GM12878 (cell line): Measurements from ENCODE around the gene SFXN5. TPM values are rescaled to one million over a fixed set of nuclear protein-coding genes. Genes with fewer than 3 reads are reported as not detected.

ENCODE experiments used
- ATAC-seq: fragments of 200-7000 bp; cut with Tn5 transposase; 3 replicates; pipeline ENCODE4 v1.9.1; 2020; ENCODE audit warnings: mild to moderate bottlenecking, moderate library complexity
- BruUV-seq: library from RNA; stranded (reverse); fragments of 400-500 nt; replicated peaks from 2 replicates; lab custom pipeline; 2021; lab: Mats Ljungman, UMichigan
- CTCF ChIA-PET: fragments of 300-600 bp; sonication (Branson Sonifier 250); formaldehyde crosslinking; extraction: SDS; loops from one replicate; lab custom pipeline; 2021; ENCODE audit warnings: inconsistent platforms; lab: Yijun Ruan, JAX
- POLR2A ChIA-PET: fragments of 350-600 bp; formaldehyde crosslinking; extraction: SDS; loops from one replicate; lab custom pipeline; 2021; ENCODE audit warnings: inconsistent platforms; lab: Charles Lee
- RAD21 ChIA-PET: fragments of 300-600 bp; sonication (Branson Sonifier 250); formaldehyde crosslinking; loops from one replicate; lab custom pipeline; 2023; ENCODE audit warnings: antibody characterized with exemption; ENCODE audit not compliant: unreplicated experiment; lab: Charles Lee
- SMC1A ChIA-PET: fragments of 300-600 bp; sonication (Branson Sonifier 250); formaldehyde crosslinking; loops from one replicate; lab custom pipeline; 2023; ENCODE audit not compliant: unreplicated experiment, uncharacterized antibody; lab: Charles Lee
- DNase-seq: peaks from one replicate; pipeline ENCODE4 v3.0.0-alpha.2; 2011; ENCODE audit warnings: low read depth, low spot score
- FAIRE-seq: peaks from 3 replicates; lab custom pipeline; 2011; peaks lifted over from hg19 to GRCh38; lab: Jason Lieb, UNC
- H2AFZ ChIP-seq: 2 replicates; pipeline ENCODE4 v1.6.0; 2011; ENCODE audit warnings: low read depth, low read length, control low read depth; ENCODE audit not compliant: control insufficient read depth
- H3K27ac ChIP-seq: 2 replicates; pipeline ENCODE4 v1.5.1; 2011; ENCODE audit warnings: control low read depth; ENCODE audit not compliant: control insufficient read depth, insufficient read depth
- H3K27me3 ChIP-seq, 2 experiments: replicated peaks in 1 of 2; 2 replicates each; pipeline versions ENCODE4 v1.6.0 to v1.6.1; 2011; ENCODE audit warnings: low read length in 1 of 2; ENCODE audit not compliant: control insufficient read depth in 2 of 2, insufficient read depth in 2 of 2
- H3K36me3 ChIP-seq, 2 experiments: 2 replicates each; pipeline ENCODE4 v1.5.1; 2011; ENCODE audit warnings: low read length in 1 of 2; ENCODE audit not compliant: control insufficient read depth in 2 of 2, insufficient read depth in 2 of 2
- H3K4me1 ChIP-seq: 2 replicates; pipeline ENCODE4 v1.6.1; 2011; ENCODE audit warnings: mild to moderate bottlenecking, low read length, moderate library complexity, mixed read lengths; ENCODE audit not compliant: control insufficient read depth, insufficient read depth
- H3K4me2 ChIP-seq: 2 replicates; pipeline ENCODE4 v1.6.0; 2011; ENCODE audit warnings: control low read depth; ENCODE audit not compliant: control insufficient read depth, insufficient read depth
- H3K4me3 ChIP-seq: fragments of 200-600 bp; sonication (generic); 2 replicates; pipeline ENCODE4 v1.5.1; 2016
- H3K79me2 ChIP-seq: 2 replicates; pipeline ENCODE4 v1.6.0; 2011; ENCODE audit warnings: low read length; ENCODE audit not compliant: control insufficient read depth, insufficient read depth
- H3K9ac ChIP-seq: 2 replicates; pipeline ENCODE4 v1.8.0; 2011; ENCODE audit warnings: low read length, control low read depth, mixed read lengths; ENCODE audit not compliant: control insufficient read depth, insufficient read depth
- H3K9me3 ChIP-seq: replicated peaks from 3 replicates; pipeline ENCODE4 v1.5.1; 2011; ENCODE audit warnings: mild to moderate bottlenecking, low read length; ENCODE audit not compliant: control insufficient read depth, insufficient read depth
- H4K20me1 ChIP-seq: 2 replicates; pipeline ENCODE4 v1.6.0; 2011; ENCODE audit not compliant: control insufficient read depth, insufficient read depth
- DPF2 ChIP-seq: fragments of 450-650 bp; IDR thresholded peaks from 2 replicates; pipeline ENCODE4 v1.6.1; 2017; ENCODE audit warnings: mild to moderate bottlenecking
- MTA2 ChIP-seq: fragments of 450-650 bp; IDR thresholded peaks from 2 replicates; pipeline ENCODE4 v1.6.1; 2016; ENCODE audit warnings: low read depth, mild to moderate bottlenecking, moderate library complexity
- NKRF ChIP-seq: fragments of 450-650 bp; conservative IDR thresholded peaks from 2 replicates; pipeline ENCODE4 v1.6.1; 2017; ENCODE audit warnings: mild to moderate bottlenecking, moderate library complexity
- SIN3A ChIP-seq: IDR thresholded peaks from 2 replicates; pipeline ENCODE4 v1.6.1; 2012; ENCODE audit warnings: low read depth, low read length, improper control_type of control experiment
- WGBS: methylation state at CpG from one replicate; pipeline ENCODE4 v1.1.6; 2016; ENCODE audit warnings: low lambda C conversion rate; ENCODE audit not compliant: insufficient replicate concordance, insufficient coverage; ENCODE audit errors: missing lambda C conversion rate; 5-methylcytosine and 5-hydroxymethylcytosine counted together
- in situ Hi-C: fragments of 300-500 bp; cut with MboI; formaldehyde crosslinking; loops from 9 replicates; pipeline ENCODE4 v1.14.3; 2018; ENCODE audit warnings: mixed read lengths
- intact Hi-C: fragments of 100-400 bp; cut with micrococcal nuclease; formaldehyde crosslinking; loops from one replicate; pipeline ENCODE4 v1.14.2; 2022; ENCODE audit not compliant: unreplicated experiment
- polyA plus RNA-seq, 11 experiments: library from polyadenylated mRNA; depleted of rRNA in 4 of 11; unstranded in 6 of 11; stranded (reverse) in 5 of 11; fragments of >200 nt; fragmentation: Nextera tagmentation in 4 of 11; fragmentation: Illumina TruSeq in 1 of 11; extraction: Ambion mirVana in 4 of 11; extraction: Trizol in 1 of 11; gene quantifications; 1 replicate in 1 of 11; 2 replicates in 10 of 11; pipeline versions ENCODE4 v1.2.1 to v1.2.3, GENCODE V29; 2011 to 2016; ENCODE audit warnings: inconsistent platforms in 2 of 11, missing spikeins in 2 of 11, low read depth in 1 of 11
- total RNA-seq, 4 experiments: library from RNA; depleted of rRNA in 3 of 4; stranded (reverse); fragments of >200 nt in 3 of 4; fragmentation: Illumina TruSeq in 1 of 4; extraction: Trizol in 1 of 4; gene quantifications; 2 replicates each; pipeline versions ENCODE4 v1.2.1 to v1.2.3, GENCODE V29; 2013 to 2021
- TF ChIP-seq, protein P1 (sequence below): IDR thresholded peaks from 2 replicates; pipeline ENCODE4 v1.6.1; 2012; ENCODE audit warnings: low read depth, low read length, improper control_type of control experiment
- TF ChIP-seq, protein P2 (sequence below): fragments of 450-650 bp; IDR thresholded peaks from 2 replicates; pipeline ENCODE4 v1.6.1; 2016; ENCODE audit warnings: mild to moderate bottlenecking

The SFXN5 gene
- total and polyA plus RNA-seq, 10 of the 15 experiments (the other 5 are each of a cell fraction or from before 2014, with no cell fraction given), result 3.3 to 15.9 (median 11.2) TPM

- ChIA-PET POLR2A (interaction anchor here (1.3 to 5.8 kb wide), 3 partner anchors 10 to 22 kb away, joined by 3 to 42 read pairs (median 5); no protein-coding TSS in a partner anchor), CTCF (interaction anchor here (0.6 to 6.3 kb wide), 6 partner anchors 9 to 57 kb away, joined by 3 to 106 read pairs (median 6); partner anchors contain the start of gene SPR), RAD21 (interaction anchor here (0.7 to 6.7 kb wide), 6 partner anchors 10 to 57 kb away, joined by 3 to 88 read pairs (median 4); no protein-coding TSS in a partner anchor), SMC1A (interaction anchor here (0.9 to 5.6 kb wide), 5 partner anchors 10 to 1584 kb away, joined by 3 to 48 read pairs (median 6); no protein-coding TSS in a partner anchor)
- peak overlapping the region; percentile 73 for H3K9ac ChIP-seq
- 1% methylated on average over 16 of the region's 29 CpGs for WGBS
- peaks cover 9% of the 10 kb centered on the region for H3K4me1 ChIP-seq
- peak overlapping the region; percentile 56 for H2AFZ ChIP-seq
- DNase-seq (no peak), ATAC-seq (peak; percentile 43)
- peaks cover 2% of the 10 kb centered on the region; the same call in 1 of the 2 replicates for H4K20me1 ChIP-seq
- H3K36me3 ChIP-seq, result no peaks in the 10 kb centered on the region
- in situ Hi-C loops, result no loop called here
- TSS peak; percentile 80 for BruUV-seq
- peak overlapping the region; percentile 75 for H3K4me3 ChIP-seq
- intact Hi-C loops, result loop anchor here (2.0 to 5.0 kb wide), 3 partner anchors 24 to 156 kb away; partner anchors contain the start of gene SFXN5
- TF ChIP-seq, protein P1, sequence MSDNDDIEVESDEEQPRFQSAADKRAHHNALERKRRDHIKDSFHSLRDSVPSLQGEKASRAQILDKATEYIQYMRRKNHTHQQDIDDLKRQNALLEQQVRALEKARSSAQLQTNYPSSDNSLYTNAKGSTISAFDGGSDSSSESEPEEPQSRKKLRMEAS, result no peak
- TF ChIP-seq MTA2, result 0 out of 2 replicates have a peak, but pooled peaks have one; percentile 0
- 0 out of 2 replicates have a peak, but pooled peaks have one; percentile 45 for TF ChIP-seq SIN3A
- TF ChIP-seq NKRF, result 0 out of 2 replicates have a peak, but pooled peaks have one; percentile 19
- TF ChIP-seq DPF2, result 0 out of 2 replicates have a peak, but pooled peaks have one; percentile 14
- TF ChIP-seq, protein P2, sequence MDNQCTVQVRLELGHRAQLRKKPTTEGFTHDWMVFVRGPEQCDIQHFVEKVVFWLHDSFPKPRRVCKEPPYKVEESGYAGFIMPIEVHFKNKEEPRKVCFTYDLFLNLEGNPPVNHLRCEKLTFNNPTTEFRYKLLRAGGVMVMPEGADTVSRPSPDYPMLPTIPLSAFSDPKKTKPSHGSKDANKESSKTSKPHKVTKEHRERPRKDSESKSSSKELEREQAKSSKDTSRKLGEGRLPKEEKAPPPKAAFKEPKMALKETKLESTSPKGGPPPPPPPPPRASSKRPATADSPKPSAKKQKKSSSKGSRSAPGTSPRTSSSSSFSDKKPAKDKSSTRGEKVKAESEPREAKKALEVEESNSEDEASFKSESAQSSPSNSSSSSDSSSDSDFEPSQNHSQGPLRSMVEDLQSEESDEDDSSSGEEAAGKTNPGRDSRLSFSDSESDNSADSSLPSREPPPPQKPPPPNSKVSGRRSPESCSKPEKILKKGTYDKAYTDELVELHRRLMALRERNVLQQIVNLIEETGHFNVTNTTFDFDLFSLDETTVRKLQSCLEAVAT, result 0 out of 2 replicates have a peak, but pooled peaks have one; percentile 45
- TF ChIP-seq, all 136 proteins: peak for 5
- no peaks in the 10 kb centered on the region for H3K79me2 ChIP-seq
- peak overlapping the region; percentile 90 for H3K4me2 ChIP-seq
- H3K27ac ChIP-seq, result peak overlapping the region; percentile 48
- no peak for FAIRE-seq
- H3K27me3 ChIP-seq, result peaks cover 8 to 57% of the 10 kb centered on the region in 2 experiments
- no peaks in the 10 kb centered on the region; the same call in 2 of the 3 replicates for H3K9me3 ChIP-seq
These were observed 154.8 kb downstream of the SFXN5 start for GRCh38 chr2:72916743-72917137.
